Astrocyte (in vitro differentiated cells and primary cell): ENCODE measurements around the gene TSSK3.

Source experiments
- EZH2 ChIP-seq: IDR thresholded peaks from 2 replicates; pipeline ENCODE4 v1.6.1; 2012; ENCODE audit warnings: mild to moderate bottlenecking, low read length, inconsistent platforms; ENCODE audit not compliant: insufficient read depth
- TF ChIP-seq, protein P1 (sequence below): IDR thresholded peaks from 2 replicates; pipeline ENCODE4 v1.5.1; 2011; ENCODE audit warnings: low read depth, mild to moderate bottlenecking, inconsistent platforms, low read length, moderate library complexity; ENCODE audit not compliant: insufficient read depth

GRCh38 chr1:32393832-32394140 lies 31.4 kb downstream of the TSSK3 start:
- TF ChIP-seq, protein P1, sequence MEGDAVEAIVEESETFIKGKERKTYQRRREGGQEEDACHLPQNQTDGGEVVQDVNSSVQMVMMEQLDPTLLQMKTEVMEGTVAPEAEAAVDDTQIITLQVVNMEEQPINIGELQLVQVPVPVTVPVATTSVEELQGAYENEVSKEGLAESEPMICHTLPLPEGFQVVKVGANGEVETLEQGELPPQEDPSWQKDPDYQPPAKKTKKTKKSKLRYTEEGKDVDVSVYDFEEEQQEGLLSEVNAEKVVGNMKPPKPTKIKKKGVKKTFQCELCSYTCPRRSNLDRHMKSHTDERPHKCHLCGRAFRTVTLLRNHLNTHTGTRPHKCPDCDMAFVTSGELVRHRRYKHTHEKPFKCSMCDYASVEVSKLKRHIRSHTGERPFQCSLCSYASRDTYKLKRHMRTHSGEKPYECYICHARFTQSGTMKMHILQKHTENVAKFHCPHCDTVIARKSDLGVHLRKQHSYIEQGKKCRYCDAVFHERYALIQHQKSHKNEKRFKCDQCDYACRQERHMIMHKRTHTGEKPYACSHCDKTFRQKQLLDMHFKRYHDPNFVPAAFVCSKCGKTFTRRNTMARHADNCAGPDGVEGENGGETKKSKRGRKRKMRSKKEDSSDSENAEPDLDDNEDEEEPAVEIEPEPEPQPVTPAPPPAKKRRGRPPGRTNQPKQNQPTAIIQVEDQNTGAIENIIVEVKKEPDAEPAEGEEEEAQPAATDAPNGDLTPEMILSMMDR, result no peak
- no peak for TF ChIP-seq EZH2
